Prostate gland (tissue), 2 donors: Measurements from ENCODE around the gene OSBPL1A. TPM values are rescaled to one million over a fixed set of nuclear protein-coding genes. Genes with fewer than 3 reads are reported as not detected.

Experiments used
- DNase-seq: peaks from one replicate; pipeline ENCODE4 v3.0.0-alpha.2; 2019; ENCODE audit warnings: low spot score
- H3K27ac ChIP-seq, 2 donors: fragments of 200-600 bp; sonication (generic); 2 replicates each; pipeline ENCODE4 v1.5.1; 2017 to 2019
- H3K27me3 ChIP-seq: fragments of 200-600 bp; sonication (generic); replicated peaks from 2 replicates; pipeline ENCODE4 v1.5.1; 2019; ENCODE audit not compliant: insufficient read depth
- H3K36me3 ChIP-seq, 2 donors: fragments of 200-600 bp; sonication (generic); 1 replicate in 1 of 2; 2 replicates in 1 of 2; pipeline versions ENCODE4 v1.5.1 to v1.8.1; 2017 to 2019
- H3K4me1 ChIP-seq: fragments of 200-600 bp; sonication (generic); replicated peaks from 2 replicates; pipeline ENCODE4 v1.5.1; 2019
- H3K4me3 ChIP-seq, 2 donors: fragments of 200-600 bp; sonication (generic); 2 replicates each; pipeline ENCODE4 v1.5.1; 2017 to 2019
- H3K9me3 ChIP-seq: fragments of 200-600 bp; sonication (generic); 2 replicates; pipeline ENCODE4 v1.5.1; 2017
- CTCF ChIP-seq, 4 experiments: fragments of 200-600 bp in 2 of 4; fragments of 450-650 bp in 2 of 4; sonication (generic) in 2 of 4; IDR thresholded peaks; 1 replicate in 3 of 4; 2 replicates in 1 of 4; pipeline ENCODE4 v1.5.1; 2016 to 2019; ENCODE audit warnings: antibody characterized with exemption in 4 of 4, mild to moderate bottlenecking in 2 of 4, moderate library complexity in 2 of 4
- POLR2A ChIP-seq: fragments of 450-650 bp; IDR thresholded peaks from one replicate; pipeline ENCODE4 v1.6.1; 2016; ENCODE audit warnings: antibody characterized with exemption, mild to moderate bottlenecking
- POLR2AphosphoS5 ChIP-seq: sonication (generic); formaldehyde crosslinking; IDR thresholded peaks from one replicate; pipeline ENCODE4 v1.6.1; 2017; ENCODE audit warnings: antibody characterized with exemption
- WGBS: methylation state at CpG from one replicate; pipeline ENCODE4 v1.1.5; 2018; 5-methylcytosine and 5-hydroxymethylcytosine counted together
- intact Hi-C: fragments of 100-400 bp; cut with DNase I; formaldehyde crosslinking; loops from one replicate; pipeline ENCODE4 v1.14.2; 2022
- total RNA-seq, 2 donors: library from RNA; depleted of rRNA; stranded (reverse); fragments of >200 nt; gene quantifications; one replicate each; pipeline ENCODE4 v1.1.0, GENCODE V29; 2016

OSBPL1A gene
- total RNA-seq, 2 donors from 2014 or later, result 33.7 to 39.1 TPM

- Histone ChIP-seq H3K4me3 (no peak overlapping the region), H3K27ac (no peak overlapping the region), H3K9me3 (no peaks in the 10 kb centered on the region), H3K27me3 (no peaks in the 10 kb centered on the region), H3K4me1 (no peaks in the 10 kb centered on the region), H3K36me3 (no peaks in the 10 kb centered on the region)
- no peak for DNase-seq
- intact Hi-C loops, result no loop called here
- WGBS, result over 99% methylated on average over 4 of the region's 4 CpGs
- TF ChIP-seq CTCF (IDR thresholded peaks at IDR 0.05) (no peak), POLR2A (no peak), POLR2AphosphoS5 (no peak)
Observed at GRCh38 chr18:24120676-24121075, 276.9 kb downstream of the OSBPL1A start.

- peak; percentile 71 for TF ChIP-seq POLR2AphosphoS5
- TF ChIP-seq CTCF (IDR thresholded peaks at IDR 0.05), result peak; percentile 85 to 98 (median 90)
- TF ChIP-seq POLR2A, result no peak
- H3K36me3 ChIP-seq, result no peaks in the 10 kb centered on the region
- H3K27me3 ChIP-seq, result no peaks in the 10 kb centered on the region
- WGBS, result 59% methylated on average over 8 of the region's 8 CpGs
- H3K9me3 ChIP-seq, result no peaks in the 10 kb centered on the region
- no peaks in the 10 kb centered on the region for H3K4me1 ChIP-seq
- no peak overlapping the region for H3K27ac ChIP-seq
- peak; percentile 67 for DNase-seq
- intact Hi-C loops, result loop anchor here (5.0 to 10.0 kb wide), 2 partner anchors 202 to 294 kb away; no protein-coding TSS in a partner anchor
- H3K4me3 ChIP-seq, result no peak overlapping the region
Observed at GRCh38 chr18:24118750-24119577, 278.7 kb downstream of the OSBPL1A start.

GRCh38 chr18:24115628-24116027 lies 282.0 kb downstream of the OSBPL1A start:
- DNase-seq, result no peak
- no peak for TF ChIP-seq POLR2A
- TF ChIP-seq CTCF (IDR thresholded peaks at IDR 0.05), result no peak
- TF ChIP-seq POLR2AphosphoS5, result no peak
- H3K27ac ChIP-seq, result no peak overlapping the region
- H3K36me3 ChIP-seq, result no peaks in the 10 kb centered on the region
- no peaks in the 10 kb centered on the region for H3K9me3 ChIP-seq
- intact Hi-C loops, result loop anchor here (5.0 to 10.0 kb wide), 2 partner anchors 198 to 291 kb away; no protein-coding TSS in a partner anchor
- 68% methylated on average over 2 of the region's 2 CpGs for WGBS
- H3K4me3 ChIP-seq, result no peak overlapping the region
- no peaks in the 10 kb centered on the region for H3K4me1 ChIP-seq
- H3K27me3 ChIP-seq, result no peaks in the 10 kb centered on the region

GRCh38 chr18:24114924-24115549 lies 282.6 kb downstream of the OSBPL1A start:
- intact Hi-C loops, result loop anchor here (5.0 to 10.0 kb wide), 2 partner anchors 198 to 290 kb away; no protein-coding TSS in a partner anchor
- no peaks in the 10 kb centered on the region for H3K27me3 ChIP-seq
- H3K9me3 ChIP-seq, result no peaks in the 10 kb centered on the region
- 85% methylated on average over 4 of the region's 4 CpGs for WGBS
- H3K4me1 ChIP-seq, result no peaks in the 10 kb centered on the region
- H3K27ac ChIP-seq, result no peak overlapping the region
- TF ChIP-seq POLR2A (no peak), CTCF (IDR thresholded peaks at IDR 0.05) (no peak), POLR2AphosphoS5 (no peak)
- no peak for DNase-seq
- no peaks in the 10 kb centered on the region for H3K36me3 ChIP-seq
- no peak overlapping the region for H3K4me3 ChIP-seq
